K562 (cell line): ENCODE data around the gene ELF3. TPM values are rescaled to one million over a fixed set of nuclear protein-coding genes. Genes with fewer than 3 reads are reported as not detected.
A peak's percentile ranks its signal among the peaks of the same experiment; 100 is the strongest.

ENCODE experiments used
- ATAC-seq: fragments of 200-7000 bp; cut with Tn5 transposase; 3 replicates; pipeline ENCODE4 v1.9.1; 2020; ENCODE audit warnings: moderate library complexity
- BruUV-seq: library from RNA; stranded (reverse); fragments of 400-500 nt; replicated peaks from 2 replicates; lab custom pipeline; 2021; lab: Mats Ljungman, UMichigan
- CTCF ChIA-PET: fragments of 300-600 bp; formaldehyde crosslinking; extraction: SDS; loops from one replicate; lab custom pipeline; 2021; ENCODE audit warnings: low intra/inter-chr PET ratio; lab: Yijun Ruan, JAX
- POLR2A ChIA-PET: fragments of 300-600, 350-650 bp; sonication (Branson Sonifier 250); formaldehyde crosslinking; extraction: SDS; loops from one replicate; lab custom pipeline; 2021; ENCODE audit warnings: antibody characterized with exemption, inconsistent platforms; lab: Yijun Ruan, JAX
- DNase-seq, 4 experiments: peaks; one replicate each; pipeline versions ENCODE4 v3.0.0 to v3.0.0-alpha.2; 2011 to 2018; ENCODE audit warnings: low spot score in 3 of 4, mixed read lengths in 3 of 4; ENCODE audit errors: extremely low read depth in 1 of 4
- FAIRE-seq: peaks from 2 replicates; lab custom pipeline; 2011; peaks lifted over from hg19 to GRCh38; lab: Jason Lieb, UNC
- H2AFZ ChIP-seq: 2 replicates; pipeline ENCODE4 v1.6.0; 2011; ENCODE audit warnings: low read depth, low read length, control low read depth, inconsistent platforms
- H3K27ac ChIP-seq: fragments of 200-600 bp; 3 replicates; pipeline ENCODE4 v1.8.0; 2011; ENCODE audit warnings: low read depth, mild to moderate bottlenecking, control low read depth, inconsistent platforms, low read length, moderate library complexity, mixed read lengths; ENCODE audit errors: extremely low read depth
- H3K27me3 ChIP-seq, 2 experiments: fragments of 300-600 bp in 1 of 2; 2 replicates in 1 of 2; 3 replicates in 1 of 2; pipeline versions ENCODE4 v1.6.0 to v1.8.0; 2011; ENCODE audit warnings: inconsistent platforms in 2 of 2, low read length in 2 of 2, mild to moderate bottlenecking in 1 of 2, mixed read lengths in 1 of 2, moderate library complexity in 1 of 2; ENCODE audit not compliant: control insufficient read depth in 2 of 2, insufficient read depth in 2 of 2
- H3K36me3 ChIP-seq: fragments of 300-600 bp; 3 replicates; pipeline ENCODE4 v1.8.0; 2011; ENCODE audit warnings: mild to moderate bottlenecking, low read length, inconsistent platforms; ENCODE audit not compliant: control insufficient read depth, insufficient read depth
- H3K4me1 ChIP-seq, 2 experiments: fragments of 200-600 bp in 1 of 2; replicated peaks in 1 of 2; 2 replicates in 1 of 2; 3 replicates in 1 of 2; pipeline versions ENCODE4 v1.5.1 to v1.8.0; 2011; ENCODE audit warnings: inconsistent platforms in 2 of 2, low read length in 2 of 2, mild to moderate bottlenecking in 1 of 2, mixed read lengths in 1 of 2, moderate library complexity in 1 of 2; ENCODE audit not compliant: control insufficient read depth in 2 of 2, insufficient read depth in 2 of 2
- H3K4me2 ChIP-seq: 2 replicates; pipeline ENCODE4 v1.6.1; 2011; ENCODE audit warnings: low read length, control low read depth, inconsistent platforms, mixed read lengths; ENCODE audit not compliant: insufficient read depth
- H3K4me3 ChIP-seq: fragments of 200-600 bp; sonication (generic), shearing (Covaris generic); 2 replicates; pipeline ENCODE4 v1.5.1; 2016; ENCODE audit warnings: control low read depth, inconsistent platforms
- H3K79me2 ChIP-seq: fragments of 200-600 bp; 3 replicates; pipeline ENCODE4 v1.8.0; 2011; ENCODE audit warnings: low read length, inconsistent platforms; ENCODE audit not compliant: control insufficient read depth, insufficient read depth
- H3K9ac ChIP-seq, 2 experiments: 2 replicates each; pipeline versions ENCODE4 v1.6.0 to v1.6.1; 2011; ENCODE audit warnings: low read depth in 2 of 2, low read length in 2 of 2, control low read depth in 1 of 2, inconsistent platforms in 1 of 2, mild to moderate bottlenecking in 1 of 2, mixed read lengths in 1 of 2; ENCODE audit not compliant: insufficient read depth in 1 of 2
- H3K9me1 ChIP-seq: one replicate; pipeline ENCODE4 v1.6.0; 2011; ENCODE audit warnings: inconsistent platforms, mild to moderate bottlenecking, low read length, moderate library complexity; ENCODE audit not compliant: control insufficient read depth, insufficient read depth
- H3K9me3 ChIP-seq: replicated peaks from 2 replicates; pipeline ENCODE4 v1.5.1; 2011; ENCODE audit warnings: low read depth, low read length, inconsistent platforms; ENCODE audit not compliant: control insufficient read depth, insufficient read depth
- H4K20me1 ChIP-seq: replicated peaks from 2 replicates; pipeline ENCODE4 v1.6.1; 2011; ENCODE audit warnings: low read length, inconsistent platforms, mixed read lengths; ENCODE audit not compliant: control insufficient read depth, insufficient read depth
- ARNT ChIP-seq, 2 experiments: fragments of 450-650 bp; IDR thresholded peaks; 2 replicates each; pipeline ENCODE4 v1.6.1; 2016; ENCODE audit warnings: mild to moderate bottlenecking in 1 of 2
- FOSL1 ChIP-seq: fragments of 200-800 bp; sonication (Bioruptor generic); conservative IDR thresholded peaks from 2 replicates; pipeline ENCODE4 v1.6.1; 2016; ENCODE audit warnings: missing genetic modification characterization, missing compliant biosample characterization
- KDM1A ChIP-seq, 2 experiments: fragments of 450-650 bp; IDR thresholded peaks; 2 replicates each; pipeline ENCODE4 v1.6.1; 2016; ENCODE audit warnings: mild to moderate bottlenecking in 2 of 2
- RCOR1 ChIP-seq, 2 experiments: IDR thresholded peaks; 2 replicates each; pipeline ENCODE4 v1.6.1; 2012; ENCODE audit warnings: low read depth in 2 of 2, low read length in 2 of 2, borderline replicate concordance in 1 of 2, improper control_type of control experiment in 1 of 2
- ZNF644 ChIP-seq: fragments of 200-800 bp; sonication (Bioruptor generic); IDR thresholded peaks from 2 replicates; pipeline ENCODE4 v1.6.1; 2016; ENCODE audit warnings: low read depth, missing genetic modification characterization, missing compliant biosample characterization
- WGBS: fragments of 100-300 bp; shearing (Covaris generic); methylation state at CpG from one replicate; pipeline ENCODE4 v1.1.6; 2016; ENCODE audit warnings: low coverage, mixed read lengths; ENCODE audit not compliant: insufficient coverage; ENCODE audit errors: missing lambda C conversion rate; 5-methylcytosine and 5-hydroxymethylcytosine counted together
- in situ Hi-C: fragments of 300-500 bp; cut with MboI; formaldehyde crosslinking; loops from 4 replicates; pipeline ENCODE4 v1.15.0; 2018; ENCODE audit warnings: inconsistent platforms, mixed read lengths
- intact Hi-C: fragments of 100-400 bp; cut with micrococcal nuclease; formaldehyde crosslinking; loops from 2 replicates; pipeline ENCODE4 v1.14.2; 2022
- polyA plus RNA-seq, 8 experiments: library from polyadenylated mRNA; depleted of rRNA in 4 of 8; stranded (reverse) in 5 of 8; unstranded in 3 of 8; fragments of >200 nt; fragmentation: Nextera tagmentation in 2 of 8; fragmentation: Illumina TruSeq in 1 of 8; extraction: Ambion mirVana in 2 of 8; extraction: Trizol in 1 of 8; gene quantifications; 2 replicates each; pipeline versions ENCODE4 v1.2.1 to v1.2.3, GENCODE V29; 2011 to 2014; ENCODE audit warnings: inconsistent platforms in 1 of 8, missing spikeins in 1 of 8
- total RNA-seq, 7 experiments: library from RNA; depleted of rRNA in 6 of 7; stranded (reverse); fragments of >200 nt in 6 of 7; fragmentation: Illumina TruSeq in 2 of 7; extraction: Trizol in 2 of 7; gene quantifications; 2 replicates each; pipeline versions ENCODE4 v1.2.1 to v1.2.3, GENCODE V29; 2011 to 2021; ENCODE audit warnings: low replicate concordance in 1 of 7
- TF ChIP-seq, protein P1 (sequence below): fragments of 450-650 bp; formaldehyde crosslinking; IDR thresholded peaks from 2 replicates; pipeline ENCODE4 v1.4.0; 2022; ENCODE audit warnings: missing genetic modification characterization
- TF ChIP-seq, protein P2 (sequence below), 2 experiments: fragments of 450-650 bp in 1 of 2; sonication (generic) in 1 of 2; formaldehyde crosslinking in 1 of 2; IDR thresholded peaks in 1 of 2; conservative IDR thresholded peaks in 1 of 2; 2 replicates each; pipeline versions ENCODE4 v1.6.1 to v1.8.1; 2016 to 2023; ENCODE audit warnings: mild to moderate bottlenecking in 2 of 2, moderate library complexity in 2 of 2, inconsistent platforms in 1 of 2, missing genetic modification reagents in 1 of 2

ELF3 gene
- total and polyA plus RNA-seq, 9 of the 15 experiments (the other 6 are each of a cell fraction or from before 2014, with no cell fraction given), result 0.03 to 1.2 (median 0.07) TPM; not detected in 4

DNA sequence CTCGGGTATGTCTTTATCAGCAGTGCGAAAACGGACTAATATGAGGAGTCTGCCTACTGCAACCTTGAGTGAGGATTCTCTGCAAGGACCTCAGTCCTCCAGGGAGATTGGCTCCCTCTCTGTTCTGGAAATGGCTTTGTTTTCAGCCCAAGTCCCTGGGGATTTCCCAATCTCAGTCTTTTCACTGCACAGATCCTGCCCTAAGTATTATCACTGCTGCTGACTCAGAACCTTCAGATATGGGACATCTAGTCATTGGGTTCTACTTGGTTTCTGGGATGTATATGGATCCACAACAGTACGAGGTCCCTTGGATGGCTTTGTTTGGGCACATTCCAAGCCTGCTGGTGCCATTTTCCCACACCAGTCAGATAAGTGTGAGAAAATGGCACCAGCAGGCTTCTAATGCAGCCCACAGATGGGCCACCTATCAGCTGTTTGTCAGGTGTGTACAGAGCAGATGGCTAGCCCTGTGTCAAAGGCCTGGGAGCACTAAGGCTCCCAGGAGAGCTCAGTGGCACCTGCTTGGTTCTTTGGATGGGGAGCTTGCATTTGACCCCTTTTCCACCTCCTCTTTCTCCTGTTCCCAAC, 27.4 kb downstream of the ELF3 start:
- intact Hi-C loops, result no loop called here
- no peak overlapping the region for H3K27ac ChIP-seq
- H3K36me3 ChIP-seq, result no peaks in the 10 kb centered on the region
- H3K9me3 ChIP-seq, result no peaks in the 10 kb centered on the region
- H3K9me1 ChIP-seq, result no peaks in the 10 kb centered on the region
- in situ Hi-C loops, result no loop called here
- no TSS peak for BruUV-seq
- H3K9ac ChIP-seq, result no peak overlapping the region
- no peaks in the 10 kb centered on the region for H3K79me2 ChIP-seq
- DNase-seq (peak in 1 of 4 experiments; percentile 8), ATAC-seq (no peak), FAIRE-seq (no peak)
- no peak overlapping the region for H3K4me3 ChIP-seq
- 19% methylated on average over 4 of the region's 4 CpGs for WGBS
- TF ChIP-seq, protein P1, sequence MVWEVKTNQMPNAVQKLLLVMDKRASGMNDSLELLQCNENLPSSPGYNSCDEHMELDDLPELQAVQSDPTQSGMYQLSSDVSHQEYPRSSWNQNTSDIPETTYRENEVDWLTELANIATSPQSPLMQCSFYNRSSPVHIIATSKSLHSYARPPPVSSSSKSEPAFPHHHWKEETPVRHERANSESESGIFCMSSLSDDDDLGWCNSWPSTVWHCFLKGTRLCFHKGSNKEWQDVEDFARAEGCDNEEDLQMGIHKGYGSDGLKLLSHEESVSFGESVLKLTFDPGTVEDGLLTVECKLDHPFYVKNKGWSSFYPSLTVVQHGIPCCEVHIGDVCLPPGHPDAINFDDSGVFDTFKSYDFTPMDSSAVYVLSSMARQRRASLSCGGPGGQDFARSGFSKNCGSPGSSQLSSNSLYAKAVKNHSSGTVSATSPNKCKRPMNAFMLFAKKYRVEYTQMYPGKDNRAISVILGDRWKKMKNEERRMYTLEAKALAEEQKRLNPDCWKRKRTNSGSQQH (CRISPR knock-in tag), result no peak
- TF ChIP-seq, protein P2, sequence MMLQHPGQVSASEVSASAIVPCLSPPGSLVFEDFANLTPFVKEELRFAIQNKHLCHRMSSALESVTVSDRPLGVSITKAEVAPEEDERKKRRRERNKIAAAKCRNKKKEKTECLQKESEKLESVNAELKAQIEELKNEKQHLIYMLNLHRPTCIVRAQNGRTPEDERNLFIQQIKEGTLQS (IDR thresholded peaks at IDR 0.05), result 0 out of 2 replicates have a peak, but pooled peaks have one; percentile 10
- TF ChIP-seq, protein P2 (CRISPR knock-in tag; conservative IDR thresholded peaks at IDR 0.05), result no peak
- TF ChIP-seq ARNT (IDR thresholded peaks at IDR 0.05) (no peak), ZNF644 (tag) (no peak), KDM1A (IDR thresholded peaks at IDR 0.05) (peak; percentile 31 to 56; a peak in 3 of 4 replicates), FOSL1 (tag) (0 out of 2 replicates have a peak, but pooled peaks have one; percentile 30), RCOR1 (IDR thresholded peaks at IDR 0.05; ENCODE audit: borderline replicate concordance in 1 of 2, low read depth in 2 of 2, low read length in 2 of 2) (peak in 1 of 2 experiments; percentile 70; a peak in 1 of 4 replicates)
- no peak overlapping the region for H3K4me2 ChIP-seq
- POLR2A ChIA-PET, result no interaction called here
- H3K27me3 ChIP-seq, result peaks cover 13% of the 10 kb centered on the region in 2 experiments; a peak in 4 of 5 replicates
- no peak overlapping the region for H2AFZ ChIP-seq
- CTCF ChIA-PET, result no interaction called here
- H3K4me1 ChIP-seq, result peaks cover 6 to 9% of the 10 kb centered on the region in 2 experiments; a peak in 4 of 5 replicates
- 0 out of 2 replicates have a peak, but pooled peaks cover 3% of the 10 kb centered on the region for H4K20me1 ChIP-seq
